Heart right ventricle (tissue), 16 donors: ENCODE data around the gene ATP5F1E. TPM values are rescaled to one million over a fixed set of nuclear protein-coding genes. Genes with fewer than 3 reads are reported as not detected.

Experiments
- ATAC-seq, 8 donors: fragments of 200-7000 bp; cut with Tn5 transposase; one replicate each; pipeline ENCODE4 v1.9.1; 2020; ENCODE audit warnings: mild to moderate bottlenecking in 8 of 8, moderate library complexity in 8 of 8, moderate number of reproducible peaks in 1 of 8
- DNase-seq, 2 donors: peaks; one replicate each; pipeline ENCODE4 v3.0.0-alpha.2; 2020
- H3K27ac ChIP-seq, 10 donors: fragments of 200-600 bp; sonication (generic) in 2 of 10; one replicate each; pipeline versions ENCODE4 v1.5.0 to v1.8.0; 2020 to 2022; ENCODE audit warnings: mild to moderate bottlenecking in 3 of 10
- H3K27me3 ChIP-seq, 7 donors: fragments of 200-600 bp; one replicate each; pipeline ENCODE4 v1.8.0; 2021 to 2022; ENCODE audit warnings: mild to moderate bottlenecking in 2 of 7
- H3K36me3 ChIP-seq, 9 donors: fragments of 200-600 bp; sonication (generic) in 1 of 9; one replicate each; pipeline versions ENCODE4 v1.5.0 to v1.8.0; 2020 to 2022; ENCODE audit warnings: mild to moderate bottlenecking in 2 of 9
- H3K4me1 ChIP-seq, 9 donors: fragments of 200-600 bp; sonication (generic) in 1 of 9; one replicate each; pipeline versions ENCODE4 v1.5.0 to v1.8.0; 2020 to 2022; ENCODE audit warnings: mild to moderate bottlenecking in 4 of 9
- H3K4me3 ChIP-seq, 10 donors: fragments of 200-600 bp; sonication (generic) in 2 of 10; one replicate each; pipeline versions ENCODE4 v1.5.0 to v1.8.0; 2020 to 2022; ENCODE audit warnings: mild to moderate bottlenecking in 7 of 10, moderate library complexity in 2 of 10
- H3K9me3 ChIP-seq, 11 donors: fragments of 200-600 bp in 10 of 11; sonication (generic) in 2 of 11; one replicate each; pipeline versions ENCODE4 v1.5.0 to v1.8.0; 2013 to 2022; ENCODE audit warnings: mild to moderate bottlenecking in 2 of 11, control low read depth in 1 of 11, moderate library complexity in 1 of 11
- CTCF ChIP-seq, 9 donors: fragments of 200-600 bp; sonication (generic) in 2 of 9; IDR thresholded peaks; one replicate each; pipeline versions ENCODE4 v1.5.0 to v1.8.0; 2021 to 2022; ENCODE audit warnings: antibody characterized with exemption in 9 of 9, mild to moderate bottlenecking in 5 of 9, moderate library complexity in 1 of 9
- WGBS, 2 donors: extraction: QIAGEN DNeasy Blood & Tissue Kit; methylation state at CpG; one replicate each; pipeline ENCODE4 v1.1.7; 2013; ENCODE audit warnings: inconsistent platforms in 1 of 2; 5-methylcytosine and 5-hydroxymethylcytosine counted together
- intact Hi-C, 10 donors: fragments of 100-400 bp; cut with DNase I; formaldehyde crosslinking; loops; one replicate each; pipeline versions ENCODE4 v1.11.1 to v1.14.2; 2022
- polyA plus RNA-seq, 2 donors: library from polyadenylated mRNA; stranded (reverse); fragments of 200-250 nt; gene quantifications; one replicate each; pipeline ENCODE4 v1.2.3, GENCODE V29; 2013
- total RNA-seq, 10 donors: library from RNA; stranded (reverse); fragmentation: NEBNext Ultra II Directional in 3 of 10; extraction: Animal tissue kit (Norgen Biotek cat#: 25700) in 3 of 10; gene quantifications; one replicate each; pipeline versions ENCODE4 v1.2.1 to v1.2.4, GENCODE V29; 2021 to 2023
- donor health status: Arrhythmogenic right ventricular cardiomyopathy.
- donor health status: ischemic (EF 13 %, LVEDD 7.1; RV severe dilation, severe dysfunction).
- donor health status: healthy with polysubstance abuse.
- donor health status: DM: no; HTN: yes; CAD: no.
- donor health status: DM: no; HTN: no; CAD: no.
- donor health status: ischemic (EF 25% LVEDD 6.9; RV normal size, moderate dysfunction).
- donor health status: ischemic (EF 25% LVEDD 5.7; RV mildly dilated, moderate dysfunction).
- donor health status: healthy.
- donor health status: DM: yes; HTN: yes; CAD: no.
- donor health status: Ischemic cardiomyopathy.
- donor health status: ischemic (EF 35%, LVEDD 5.7; RV mildly dilated, moderate dysfunction).
- donor health status: nonischemic (EF 11% LVEDD 7.7; RV severe dilation, severe dysfunction).
- donor health status: DM: yes; HTN: yes; CAD: no.
- donor health status: PGD.
- donor health status: ischemic (EF 29% LVEDD 5.4; RV normal size, mild dysfunction).
- donor health status: nonischemic (EF 23%, LVEDD 6.1; RV moderate dilation, normal function).

The ATP5F1E gene
- total and polyA plus RNA-seq, 12 donors, result 84.7 to 155 (median 121) TPM

- TF ChIP-seq CTCF (IDR thresholded peaks at IDR 0.05), result no peak
- intact Hi-C loops, result no loop called here
- Histone ChIP-seq H3K9me3 (no peaks in the 10 kb centered on the region), H3K27ac (peak overlapping the region in 8 of 10 donors; percentile 80 to 98 (median 91)), H3K4me1 (peaks cover 21 to 62% (median 37%) of the 10 kb centered on the region in 9 donors), H3K36me3 (peaks cover 0 to 47% (median 10%) of the 10 kb centered on the region in 9 donors), H3K27me3 (no peaks in the 10 kb centered on the region), H3K4me3 (peak overlapping the region in 8 of 10 donors; percentile 65 to 95 (median 86))
- DNase-seq (peak; percentile 58 to 64), ATAC-seq (peak in 7 of 8 donors; percentile 45 to 63 (median 54))
- 40 to 48% methylated on average over 17 of the region's 17 CpGs for WGBS, 2 donors
Measured at GRCh38 chr20:59004763-59005522, 27.2 kb downstream of the ATP5F1E start.

DNA sequence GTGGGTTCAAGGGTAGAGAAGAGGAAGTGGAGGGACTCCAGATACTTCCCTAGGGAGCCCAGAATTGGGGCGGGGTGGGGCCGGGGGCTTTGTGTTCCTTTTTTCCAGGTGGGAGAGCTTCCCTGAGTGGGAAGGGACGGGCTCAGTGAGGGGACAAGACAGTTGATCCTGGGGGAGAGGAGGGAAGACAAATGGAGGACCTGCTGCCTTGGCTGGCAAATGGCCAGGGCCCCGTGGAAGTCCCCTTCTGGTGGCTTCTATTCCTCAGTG lies 27.7 kb downstream of the ATP5F1E start:
- ATAC-seq (no peak), DNase-seq (peak; percentile 53 to 59)
- no peak for TF ChIP-seq CTCF (IDR thresholded peaks at IDR 0.05)
- Histone ChIP-seq H3K4me3 (peak overlapping the region in 5 of 10 donors; percentile 65 to 95 (median 88)), H3K4me1 (peaks cover 21 to 59% (median 36%) of the 10 kb centered on the region in 9 donors), H3K9me3 (no peaks in the 10 kb centered on the region), H3K36me3 (peaks cover 0 to 52% (median 13%) of the 10 kb centered on the region in 9 donors), H3K27ac (peak overlapping the region in 9 of 10 donors; percentile 9 to 98 (median 87)), H3K27me3 (no peaks in the 10 kb centered on the region)
- 44 to 60% methylated on average over 4 of the region's 4 CpGs for WGBS, 2 donors
- intact Hi-C loops, result no loop called here

GRCh38 chr20:59003836-59004492 lies 28.2 kb downstream of the ATP5F1E start:
- no peak for ATAC-seq
- H3K27me3 ChIP-seq, result no peaks in the 10 kb centered on the region
- 84 to 87% methylated on average over 16 of the region's 16 CpGs for WGBS, 2 donors
- no peaks in the 10 kb centered on the region for H3K9me3 ChIP-seq
- no peak for DNase-seq
- no peak for TF ChIP-seq CTCF (IDR thresholded peaks at IDR 0.05)
- H3K27ac ChIP-seq, result peak overlapping the region in 7 of 10 donors; percentile 22 to 98 (median 87)
- peaks cover 21 to 56% (median 36%) of the 10 kb centered on the region in 9 donors for H3K4me1 ChIP-seq
- H3K36me3 ChIP-seq, result peaks cover 0 to 56% (median 18%) of the 10 kb centered on the region in 9 donors
- intact Hi-C loops, result no loop called here
- peak overlapping the region in 5 of 10 donors; percentile 65 to 95 (median 88) for H3K4me3 ChIP-seq

- intact Hi-C loops, result no loop called here
- no peaks in the 10 kb centered on the region for H3K27me3 ChIP-seq
- H3K9me3 ChIP-seq, result no peaks in the 10 kb centered on the region
- TF ChIP-seq CTCF (IDR thresholded peaks at IDR 0.05), result no peak
- H3K4me1 ChIP-seq, result peaks cover 21 to 47% (median 35%) of the 10 kb centered on the region in 9 donors
- DNase-seq (no peak), ATAC-seq (no peak)
- whole genome bisulfite sequencing, 2 donors, result 86 to 88% methylated on average over 17 of the region's 17 CpGs
- peak overlapping the region in 1 of 10 donors; percentile 98 for H3K27ac ChIP-seq
- H3K4me3 ChIP-seq, result no peak overlapping the region
- H3K36me3 ChIP-seq, result peaks cover 0 to 67% (median 26%) of the 10 kb centered on the region in 9 donors
Measured at GRCh38 chr20:59002874-59003399, 29.2 kb downstream of the ATP5F1E start.
